Measurements from ENCODE around the gene ARHGAP26. TPM values are rescaled to one million over a fixed set of nuclear protein-coding genes. Genes with fewer than 3 reads are reported as not detected.
"Not testable (repeated sequence)": the region's sequence is repeated elsewhere in the genome, so short reads cannot be mapped to it uniquely, and the experiment has no call there.

ARHGAP26 gene
- total and polyA plus RNA-seq, 4 donors = 1.8 to 16.7 (median 4.1) TPM

DNA sequence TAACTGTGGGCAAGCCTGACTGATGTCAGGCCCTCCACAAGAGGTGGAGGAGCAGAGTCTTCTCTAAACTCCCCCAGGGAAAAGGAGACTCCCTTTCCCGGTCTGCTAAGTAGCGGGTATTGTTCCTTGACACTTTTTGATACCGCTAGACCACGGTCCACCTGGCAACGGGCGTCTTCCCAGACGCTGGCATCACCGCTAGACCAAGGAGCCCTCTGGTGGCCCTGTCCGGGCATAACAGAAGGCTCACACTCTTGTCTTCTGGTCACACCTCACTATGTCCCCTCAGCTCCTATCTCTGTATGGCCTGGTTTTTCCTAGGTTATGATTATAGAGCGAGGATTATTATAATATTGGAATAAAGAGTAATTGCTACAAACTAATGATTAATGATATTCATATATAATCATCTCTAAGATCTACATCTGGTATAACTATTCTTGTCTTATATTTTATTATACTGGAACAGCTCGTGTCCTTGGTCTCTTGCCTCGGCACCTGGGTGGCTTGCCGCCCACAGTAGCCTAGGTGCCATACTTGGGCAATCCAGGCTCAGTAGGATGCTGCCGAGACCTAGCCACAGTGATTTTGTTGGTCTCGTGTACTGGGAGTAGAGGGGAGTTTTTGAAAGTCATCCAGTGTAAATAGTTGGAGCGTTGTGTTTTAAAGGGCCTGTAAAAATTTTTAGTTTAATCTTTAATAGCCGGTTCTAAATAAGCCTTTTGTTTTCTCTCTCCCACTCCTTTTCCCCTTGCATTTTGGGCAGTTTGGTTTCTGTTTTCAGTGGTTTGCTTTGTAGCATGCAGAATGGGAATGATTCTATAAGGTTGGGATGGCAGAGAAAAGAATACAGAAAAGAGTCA, 195.3 kb downstream of the ARHGAP26 start:
- not testable (repeated sequence) for H3K9me3 ChIP-seq (ENCODE audit: control insufficient read depth in 4 of 4, low read length in 3 of 4); H3K4me3 ChIP-seq (ENCODE audit: low read depth in 1 of 3, low read length in 3 of 3); DNase-seq (ENCODE audit: low spot score); H3K9ac ChIP-seq (ENCODE audit: low read depth in 1 of 2, low read length in 2 of 2); H3K4me1 ChIP-seq (ENCODE audit: control insufficient read depth in 4 of 4, insufficient read depth in 4 of 4, low read length in 3 of 4); H3K27me3 ChIP-seq (ENCODE audit: control insufficient read depth in 4 of 4, insufficient read depth in 4 of 4, low read length in 3 of 4); H3K27ac ChIP-seq (ENCODE audit: low read depth in 1 of 2, low read length in 2 of 2); H3K36me3 ChIP-seq (ENCODE audit: control insufficient read depth in 4 of 4, insufficient read depth in 3 of 4, low read depth in 1 of 4, low read length in 3 of 4)
- WGBS = 50% methylated on average over 17 of the region's 17 CpGs
- TF ChIP-seq RAD21 (IDR thresholded peaks at IDR 0.05) = peak; percentile 32 to 48

DNA sequence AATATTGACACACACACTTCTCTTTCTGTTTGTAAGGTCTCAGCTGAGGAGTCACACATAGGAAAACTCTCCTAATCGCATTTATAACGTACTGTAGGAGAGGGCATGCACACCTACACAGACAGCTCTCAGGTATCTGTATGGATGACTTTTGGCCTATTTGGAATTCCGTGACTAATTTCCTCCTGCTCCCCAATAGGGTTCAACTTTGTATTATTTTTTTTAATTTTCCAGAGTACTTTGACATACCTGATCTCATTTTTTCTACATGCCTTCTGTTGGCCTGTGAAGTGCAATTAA, 195.9 kb downstream of the ARHGAP26 start:
- TF ChIP-seq RAD21 (IDR thresholded peaks at IDR 0.05) = no peak
- no peak for TF ChIP-seq SP1 (IDR thresholded peaks at IDR 0.05)
- TF ChIP-seq FOXA2 (IDR thresholded peaks at IDR 0.05) = no peak
- TF ChIP-seq YY1 (IDR thresholded peaks at IDR 0.05) = no peak
- TF ChIP-seq HNF4G (IDR thresholded peaks at IDR 0.05) = no peak
- TF ChIP-seq RXRA (IDR thresholded peaks at IDR 0.05) = no peak
- no peak for TF ChIP-seq HNF4A (conservative IDR thresholded peaks at IDR 0.05)
- H3K9me3 ChIP-seq (ENCODE audit: control insufficient read depth in 4 of 4, low read length in 3 of 4) = no peaks in the 10 kb centered on the region
- H3K4me3 ChIP-seq (ENCODE audit: low read depth in 1 of 3, low read length in 3 of 3) = no peak overlapping the region
- H3K27ac ChIP-seq (ENCODE audit: low read depth in 1 of 2, low read length in 2 of 2) = no peak overlapping the region
- H3K4me1 ChIP-seq (ENCODE audit: control insufficient read depth in 4 of 4, insufficient read depth in 4 of 4, low read length in 3 of 4) = peaks cover 0 to 9% (median 2%) of the 10 kb centered on the region in 4 donors
- no peak overlapping the region for H3K9ac ChIP-seq (ENCODE audit: low read depth in 1 of 2, low read length in 2 of 2)
- 62% methylated on average over 3 of the region's 3 CpGs for WGBS
- H3K27me3 ChIP-seq (ENCODE audit: control insufficient read depth in 4 of 4, insufficient read depth in 4 of 4, low read length in 3 of 4) = no peaks in the 10 kb centered on the region
- H3K36me3 ChIP-seq (ENCODE audit: control insufficient read depth in 4 of 4, insufficient read depth in 3 of 4, low read depth in 1 of 4, low read length in 3 of 4) = no peaks in the 10 kb centered on the region
- DNase-seq (ENCODE audit: low spot score) = no peak

DNA sequence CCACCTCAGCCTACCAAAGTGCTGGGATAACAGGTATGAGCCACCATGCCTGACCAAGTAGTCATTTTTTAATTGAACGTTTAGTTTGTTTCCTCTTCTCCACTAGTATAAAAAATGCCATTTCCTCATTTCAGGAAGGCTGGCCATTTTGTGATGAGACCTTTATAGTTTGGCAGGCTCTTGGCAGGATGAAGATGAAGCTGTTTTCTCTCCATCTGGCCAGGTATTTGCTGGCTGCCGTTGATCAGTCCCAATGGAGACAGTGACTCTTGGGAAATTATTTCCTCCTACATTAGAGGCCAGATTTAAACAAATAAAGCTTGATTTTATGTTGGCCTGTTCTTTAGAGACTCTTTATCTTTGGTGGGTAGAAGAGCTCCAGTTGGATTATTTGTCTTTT, 199.0 kb downstream of the ARHGAP26 start:
- whole genome bisulfite sequencing = 77% methylated on average over 2 of the region's 2 CpGs
- Histone ChIP-seq H3K9ac (ENCODE audit: low read depth in 1 of 2, low read length in 2 of 2) (no peak overlapping the region), H3K36me3 (ENCODE audit: control insufficient read depth in 4 of 4, insufficient read depth in 3 of 4, low read depth in 1 of 4, low read length in 3 of 4) (no peaks in the 10 kb centered on the region), H3K9me3 (ENCODE audit: control insufficient read depth in 4 of 4, low read length in 3 of 4) (no peaks in the 10 kb centered on the region), H3K27ac (ENCODE audit: low read depth in 1 of 2, low read length in 2 of 2) (no peak overlapping the region), H3K4me3 (ENCODE audit: low read depth in 1 of 3, low read length in 3 of 3) (no peak overlapping the region), H3K27me3 (ENCODE audit: control insufficient read depth in 4 of 4, insufficient read depth in 4 of 4, low read length in 3 of 4) (no peaks in the 10 kb centered on the region), H3K4me1 (ENCODE audit: control insufficient read depth in 4 of 4, insufficient read depth in 4 of 4, low read length in 3 of 4) (peaks cover 0 to 6% (median 0%) of the 10 kb centered on the region in 4 donors)
- DNase-seq (ENCODE audit: low spot score) = no peak
- TF ChIP-seq NR2F2 (IDR thresholded peaks at IDR 0.05) = no peak
- TF ChIP-seq RAD21 (IDR thresholded peaks at IDR 0.05) = no peak
- TF ChIP-seq YY1 (IDR thresholded peaks at IDR 0.05) = no peak
- TF ChIP-seq, protein P1, sequence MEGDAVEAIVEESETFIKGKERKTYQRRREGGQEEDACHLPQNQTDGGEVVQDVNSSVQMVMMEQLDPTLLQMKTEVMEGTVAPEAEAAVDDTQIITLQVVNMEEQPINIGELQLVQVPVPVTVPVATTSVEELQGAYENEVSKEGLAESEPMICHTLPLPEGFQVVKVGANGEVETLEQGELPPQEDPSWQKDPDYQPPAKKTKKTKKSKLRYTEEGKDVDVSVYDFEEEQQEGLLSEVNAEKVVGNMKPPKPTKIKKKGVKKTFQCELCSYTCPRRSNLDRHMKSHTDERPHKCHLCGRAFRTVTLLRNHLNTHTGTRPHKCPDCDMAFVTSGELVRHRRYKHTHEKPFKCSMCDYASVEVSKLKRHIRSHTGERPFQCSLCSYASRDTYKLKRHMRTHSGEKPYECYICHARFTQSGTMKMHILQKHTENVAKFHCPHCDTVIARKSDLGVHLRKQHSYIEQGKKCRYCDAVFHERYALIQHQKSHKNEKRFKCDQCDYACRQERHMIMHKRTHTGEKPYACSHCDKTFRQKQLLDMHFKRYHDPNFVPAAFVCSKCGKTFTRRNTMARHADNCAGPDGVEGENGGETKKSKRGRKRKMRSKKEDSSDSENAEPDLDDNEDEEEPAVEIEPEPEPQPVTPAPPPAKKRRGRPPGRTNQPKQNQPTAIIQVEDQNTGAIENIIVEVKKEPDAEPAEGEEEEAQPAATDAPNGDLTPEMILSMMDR (IDR thresholded peaks at IDR 0.05; ENCODE audit: low read depth, low read length, missing input control) = no peak
- no peak for TF ChIP-seq TAF1 (conservative IDR thresholded peaks at IDR 0.05)
- no peak for TF ChIP-seq EGR1 (IDR thresholded peaks at IDR 0.05; ENCODE audit: low read depth in 2 of 2)
- no peak for TF ChIP-seq FOXA1 (IDR thresholded peaks at IDR 0.05)

Measured in liver (tissue), 9 donors.